Subcutaneous adipose tissue (tissue), 4 donors: ENCODE results near the gene ITFG2. TPM values are rescaled to one million over a fixed set of nuclear protein-coding genes. Genes with fewer than 3 reads are reported as not detected.

ENCODE experiments used
- total RNA-seq, 4 donors: library from RNA; depleted of rRNA; stranded (reverse); fragments of >200 nt; gene quantifications; one replicate each; pipeline ENCODE4 v1.1.0, GENCODE V29; 2016
- TF ChIP-seq, protein P1 (sequence below): fragments of 450-650 bp; IDR thresholded peaks from one replicate; pipeline ENCODE4 v1.5.1; 2016; ENCODE audit warnings: low read depth, mild to moderate bottlenecking, control low read depth, antibody characterized with exemption, moderate library complexity

Gene ITFG2
- total RNA-seq, 4 donors from 2014 or later: 10.9 to 37.7 (median 23.4) TPM

DNA sequence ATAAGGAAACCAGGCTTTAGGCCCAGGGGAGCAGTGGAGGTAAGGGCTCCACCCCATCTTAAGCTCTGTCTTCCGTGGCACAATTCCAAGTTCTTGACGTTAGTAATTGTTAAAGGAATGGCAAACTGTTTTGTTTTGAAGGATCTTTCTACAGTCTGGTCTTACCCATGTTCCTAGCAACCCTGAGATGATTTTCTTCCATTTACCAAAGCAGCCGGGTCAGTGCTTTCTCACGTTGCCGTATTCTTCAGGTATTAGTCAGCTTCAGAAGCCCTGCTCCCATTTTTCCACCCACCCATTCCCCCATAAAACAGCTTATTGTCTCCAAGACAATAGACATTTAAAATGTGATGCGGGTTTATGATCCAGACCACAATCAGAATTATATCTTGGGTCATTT lies 12.1 kb downstream of the ITFG2 start:
- TF ChIP-seq, protein P1, sequence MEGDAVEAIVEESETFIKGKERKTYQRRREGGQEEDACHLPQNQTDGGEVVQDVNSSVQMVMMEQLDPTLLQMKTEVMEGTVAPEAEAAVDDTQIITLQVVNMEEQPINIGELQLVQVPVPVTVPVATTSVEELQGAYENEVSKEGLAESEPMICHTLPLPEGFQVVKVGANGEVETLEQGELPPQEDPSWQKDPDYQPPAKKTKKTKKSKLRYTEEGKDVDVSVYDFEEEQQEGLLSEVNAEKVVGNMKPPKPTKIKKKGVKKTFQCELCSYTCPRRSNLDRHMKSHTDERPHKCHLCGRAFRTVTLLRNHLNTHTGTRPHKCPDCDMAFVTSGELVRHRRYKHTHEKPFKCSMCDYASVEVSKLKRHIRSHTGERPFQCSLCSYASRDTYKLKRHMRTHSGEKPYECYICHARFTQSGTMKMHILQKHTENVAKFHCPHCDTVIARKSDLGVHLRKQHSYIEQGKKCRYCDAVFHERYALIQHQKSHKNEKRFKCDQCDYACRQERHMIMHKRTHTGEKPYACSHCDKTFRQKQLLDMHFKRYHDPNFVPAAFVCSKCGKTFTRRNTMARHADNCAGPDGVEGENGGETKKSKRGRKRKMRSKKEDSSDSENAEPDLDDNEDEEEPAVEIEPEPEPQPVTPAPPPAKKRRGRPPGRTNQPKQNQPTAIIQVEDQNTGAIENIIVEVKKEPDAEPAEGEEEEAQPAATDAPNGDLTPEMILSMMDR: no peak

DNA sequence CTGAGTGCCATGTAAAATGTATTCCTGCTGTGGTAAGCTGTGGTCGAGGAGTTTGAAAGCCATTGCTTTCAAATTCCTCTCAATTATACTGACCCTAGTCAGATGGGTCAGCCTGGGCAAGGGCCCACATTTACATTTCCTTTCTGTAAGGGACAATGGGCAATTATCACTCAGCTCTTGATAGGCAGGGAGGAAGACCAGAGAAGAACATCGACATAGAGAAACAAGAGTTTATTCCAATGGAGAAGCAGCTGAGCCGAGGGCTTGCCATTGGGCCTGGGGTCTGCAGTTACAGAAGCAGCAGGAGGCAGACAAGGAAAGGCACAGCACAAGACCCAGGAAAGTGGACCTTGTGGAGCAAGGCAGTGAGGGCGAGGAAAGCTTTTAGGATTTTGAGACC lies 12.7 kb downstream of the ITFG2 start:
- TF ChIP-seq, protein P1: no peak

DNA sequence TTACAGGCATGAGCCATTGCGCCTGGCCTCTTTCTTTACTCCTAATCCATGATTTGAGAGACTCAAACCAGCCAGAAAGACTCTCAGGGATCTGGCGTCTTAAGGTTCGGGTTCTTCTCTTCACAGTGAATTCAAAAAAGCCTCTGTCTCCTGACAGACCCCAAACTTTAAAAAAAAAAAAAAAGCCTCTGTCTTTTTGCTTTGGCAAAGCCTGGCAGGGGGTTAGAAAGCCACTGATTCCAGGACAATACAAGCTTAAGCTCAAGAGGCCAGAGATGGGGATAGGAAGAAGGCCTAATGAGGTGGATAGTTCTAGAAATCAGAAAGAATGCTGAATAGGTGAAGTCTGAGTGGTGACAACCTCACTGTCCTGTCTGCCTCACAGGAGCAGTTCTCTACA lies 13.6 kb downstream of the ITFG2 start:
- TF ChIP-seq, protein P1: no peak

DNA sequence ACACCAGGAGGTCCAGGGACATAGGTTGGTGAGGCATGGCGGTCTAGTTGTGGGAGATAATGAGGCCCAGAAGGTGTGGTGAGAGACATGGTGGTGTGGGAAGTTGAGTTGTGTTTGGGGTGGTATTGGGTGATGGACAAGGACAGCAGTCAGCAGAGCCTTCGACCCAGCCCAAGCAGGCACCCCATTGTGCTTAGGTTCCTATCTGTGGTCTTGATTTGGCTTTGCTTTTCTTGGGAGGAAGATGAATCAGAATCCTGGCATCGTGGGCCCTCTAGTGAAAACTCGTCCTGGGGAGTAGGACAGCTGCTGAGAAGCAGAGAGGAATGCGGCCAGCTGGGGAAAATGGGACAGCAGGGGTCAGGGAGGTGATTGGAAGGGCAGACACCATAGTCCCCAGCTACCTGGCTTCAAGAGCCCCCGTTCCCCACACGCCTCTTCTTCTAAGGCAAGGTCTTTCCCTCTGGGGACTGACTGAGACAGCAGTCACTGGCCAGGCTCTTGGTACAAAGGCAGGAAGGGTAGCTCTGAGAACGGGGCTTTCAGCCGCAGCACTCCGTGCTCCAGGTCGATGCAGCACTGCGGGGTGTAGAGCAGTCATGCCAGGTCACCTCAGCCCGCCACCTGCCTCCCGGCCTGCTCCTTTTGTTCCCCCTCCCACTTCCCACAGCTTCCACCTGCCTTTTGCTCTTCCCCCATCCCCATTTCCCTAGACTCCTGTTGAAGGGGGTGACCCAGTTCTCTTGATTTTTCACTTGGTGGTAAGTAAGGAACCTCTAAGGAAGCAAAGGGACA lies 14.4 kb downstream of the ITFG2 start:
- TF ChIP-seq, protein P1: no peak

DNA sequence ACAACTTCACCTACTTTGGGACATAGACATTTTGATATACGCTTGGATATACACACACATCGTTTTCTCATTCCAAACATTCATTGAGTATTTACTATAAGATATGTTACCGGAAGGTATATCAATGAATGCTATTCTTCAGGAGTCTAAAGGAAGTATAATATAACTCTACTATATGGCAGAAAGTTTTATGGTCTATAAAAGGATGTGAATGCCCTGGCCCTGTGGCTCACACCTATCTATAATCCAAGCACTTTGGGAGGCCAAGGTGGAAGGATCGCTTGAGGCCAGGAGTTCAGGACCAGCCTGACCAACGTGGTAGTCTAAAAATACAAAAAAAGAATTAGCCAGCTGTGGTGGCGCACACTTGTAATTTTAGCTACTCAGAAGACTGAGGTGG lies 16.8 kb downstream of the ITFG2 start:
- TF ChIP-seq, protein P1: no peak

DNA sequence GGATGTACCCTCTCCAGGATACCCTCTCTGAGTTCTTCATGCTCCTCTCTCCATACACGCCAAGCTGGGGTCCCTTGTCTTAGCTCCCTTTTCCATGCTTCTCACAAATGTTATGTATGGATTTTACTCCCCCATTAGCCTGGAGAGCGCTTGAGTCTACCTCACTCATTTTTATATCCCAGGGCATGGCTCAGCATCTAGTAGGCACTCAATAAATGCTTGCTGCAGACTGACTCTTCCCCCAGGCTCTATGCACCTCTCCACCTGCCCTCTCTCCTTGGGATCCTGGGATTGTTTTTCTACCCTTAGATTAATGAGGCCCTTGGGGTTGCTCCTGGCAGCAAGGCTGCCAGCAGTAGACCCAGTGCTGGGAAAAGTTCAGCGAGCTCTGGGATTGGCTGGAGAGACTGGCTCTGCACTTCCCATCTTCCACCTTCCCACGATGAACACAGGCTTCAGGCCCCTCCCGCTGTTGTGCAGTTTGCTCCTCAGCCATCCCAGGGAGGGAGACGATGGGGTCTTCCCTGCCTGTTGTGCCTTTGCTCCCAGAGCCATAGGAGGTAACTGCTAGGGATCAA lies 20.2 kb downstream of the ITFG2 start:
- TF ChIP-seq, protein P1: no peak

DNA sequence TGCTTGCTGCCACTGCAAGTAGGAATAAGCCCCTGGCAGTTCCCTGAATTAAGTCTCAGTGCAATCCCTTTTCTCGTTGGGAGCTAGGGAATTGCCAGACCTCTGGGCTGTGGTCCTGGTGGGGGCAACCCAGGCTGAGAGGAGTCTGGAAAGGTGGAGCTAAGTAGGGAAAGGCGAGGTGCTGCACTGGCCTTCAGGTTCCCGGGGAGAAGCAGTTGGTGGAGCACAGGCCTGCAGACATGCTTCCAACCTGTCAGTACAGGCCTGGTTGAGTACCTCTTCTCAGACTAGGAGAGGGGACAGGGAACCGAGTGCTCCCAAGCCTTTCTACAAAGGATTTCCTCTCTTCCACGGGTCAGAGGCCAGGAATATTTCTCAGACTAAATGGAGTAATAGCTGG lies 20.9 kb downstream of the ITFG2 start:
- TF ChIP-seq, protein P1: no peak
